HS-5 (cell line): ENCODE results near the gene DENND2C.
"Not testable (repeated sequence)": the region's sequence is repeated elsewhere in the genome, so short reads cannot be mapped to it uniquely, and the experiment has no call there.

ENCODE experiments used
- DNase-seq: peaks from one replicate; pipeline ENCODE4 v3.0.0-alpha.2; 2012; ENCODE audit warnings: low read depth

DENND2C gene

GRCh38 chr1:114597949-114598348 lies 71.9 kb downstream of the DENND2C start:
- DNase-seq: no peak

GRCh38 chr1:114595602-114596001 lies 74.2 kb downstream of the DENND2C start:
- DNase-seq: no peak

GRCh38 chr1:114594046-114594445 lies 75.8 kb downstream of the DENND2C start:
- DNase-seq: no peak

- no peak for DNase-seq
Measured at GRCh38 chr1:114589122-114589521, 80.7 kb downstream of the DENND2C start.

- DNase-seq: no peak
Measured at GRCh38 chr1:114588196-114588689, 81.6 kb downstream of the DENND2C start.

- DNase-seq: no peak
Measured at GRCh38 chr1:114587203-114587991, 82.5 kb downstream of the DENND2C start.

GRCh38 chr1:114586513-114587047 lies 83.3 kb downstream of the DENND2C start:
- DNase-seq: no peak

GRCh38 chr1:114585231-114585630 lies 84.6 kb downstream of the DENND2C start:
- DNase-seq: no peak

- DNase-seq: peak; percentile 94
Measured at GRCh38 chr1:114581335-114582287, 88.2 kb downstream of the DENND2C start, which contains the start of gene BCAS2. Gene BCAS2 (minus strand): TSS chr1:114581615. CDS start chr1:114581591, 24 bp downstream.

- DNase-seq: no peak
Measured at GRCh38 chr1:114574365-114574764, 95.5 kb downstream of the DENND2C start.

- DNase-seq: no peak
Measured at GRCh38 chr1:114564141-114564540, 105.7 kb downstream of the DENND2C start.

- DNase-seq: not testable (repeated sequence)
Measured at GRCh38 chr1:114562978-114563510, 106.8 kb downstream of the DENND2C start.

GRCh38 chr1:114561333-114561732 lies 108.5 kb downstream of the DENND2C start:
- no peak for DNase-seq

- no peak for DNase-seq
Measured at GRCh38 chr1:114559356-114559755, 110.5 kb downstream of the DENND2C start.

GRCh38 chr1:114558544-114558943 lies 111.3 kb downstream of the DENND2C start:
- no peak for DNase-seq

- no peak for DNase-seq
Measured at GRCh38 chr1:114554577-114554976, 115.3 kb downstream of the DENND2C start.

GRCh38 chr1:114552106-114552639 lies 117.7 kb downstream of the DENND2C start:
- DNase-seq: no peak

GRCh38 chr1:114551400-114551799 lies 118.4 kb downstream of the DENND2C start:
- no peak for DNase-seq

GRCh38 chr1:114550336-114550735 lies 119.5 kb downstream of the DENND2C start:
- DNase-seq: no peak

GRCh38 chr1:114549137-114549536 lies 120.7 kb downstream of the DENND2C start:
- no peak for DNase-seq

GRCh38 chr1:114547076-114547475 lies 122.8 kb downstream of the DENND2C start:
- no peak for DNase-seq

GRCh38 chr1:114545796-114546195 lies 124.1 kb downstream of the DENND2C start:
- no peak for DNase-seq
